Neural progenitor cell (in vitro differentiated cells): ENCODE data around the gene FHOD3. TPM values are rescaled to one million over a fixed set of nuclear protein-coding genes. Genes with fewer than 3 reads are reported as not detected.

Source experiments
- DNase-seq: peaks from one replicate; pipeline ENCODE4 v3.0.0-alpha.2; 2016; ENCODE audit warnings: low spot score
- H2AFZ ChIP-seq: fragments of 200-600 bp; sonication (generic); replicated peaks from 2 replicates; pipeline ENCODE4 v1.6.1; 2016; ENCODE audit warnings: antibody characterized with exemption
- H3F3A ChIP-seq: fragments of 200-600 bp; sonication (generic); 2 replicates; pipeline ENCODE4 v1.6.1; 2016; ENCODE audit warnings: antibody characterized with exemption, low read depth
- H3K27ac ChIP-seq: fragments of 200-600 bp; sonication (generic); 2 replicates; pipeline ENCODE4 v1.5.1; 2016; ENCODE audit warnings: mild to moderate bottlenecking
- H3K27me3 ChIP-seq: fragments of 200-600 bp; sonication (generic); 2 replicates; pipeline ENCODE4 v1.6.1; 2016; ENCODE audit warnings: mild to moderate bottlenecking, moderate library complexity
- H3K36me3 ChIP-seq: fragments of 200-600 bp; sonication (generic); 2 replicates; pipeline ENCODE4 v1.5.1; 2016
- H3K4me1 ChIP-seq: fragments of 200-600 bp; sonication (generic); 2 replicates; pipeline ENCODE4 v1.6.1; 2016; ENCODE audit warnings: mixed run types
- H3K4me2 ChIP-seq: fragments of 200-600 bp; sonication (generic); 2 replicates; pipeline ENCODE4 v1.6.1; 2016
- H3K4me3 ChIP-seq: fragments of 200-600 bp; sonication (generic); 2 replicates; pipeline ENCODE4 v1.5.1; 2016
- H3K79me2 ChIP-seq: fragments of 200-600 bp; sonication (generic); 2 replicates; pipeline ENCODE4 v1.6.1; 2016; ENCODE audit warnings: low read depth
- H3K9ac ChIP-seq: fragments of 200-600 bp; sonication (generic); 2 replicates; pipeline ENCODE4 v1.6.1; 2016
- H3K9me3 ChIP-seq: fragments of 200-600 bp; sonication (generic); 2 replicates; pipeline ENCODE4 v1.5.1; 2016; ENCODE audit warnings: low read depth
- H4K20me1 ChIP-seq: fragments of 200-600 bp; sonication (generic); 2 replicates; pipeline ENCODE4 v1.6.1; 2016; ENCODE audit warnings: low read depth
- H3K27ac Mint-ChIP-seq: 3 replicates; pipeline ENCODE4 v1.8.0; 2021; ENCODE audit warnings: mixed read lengths
- H3K27me3 Mint-ChIP-seq: 2 replicates; pipeline ENCODE4 v1.8.0; 2022; ENCODE audit warnings: low read depth, mild to moderate bottlenecking, inconsistent platforms, moderate library complexity, mixed read lengths; ENCODE audit not compliant: insufficient read depth
- H3K36me3 Mint-ChIP-seq: 3 replicates; pipeline ENCODE4 v1.8.0; 2021; ENCODE audit warnings: mixed read lengths
- H3K4me1 Mint-ChIP-seq: 3 replicates; pipeline ENCODE4 v1.8.0; 2021; ENCODE audit warnings: mixed read lengths
- H3K4me3 Mint-ChIP-seq: 3 replicates; pipeline ENCODE4 v1.8.0; 2021; ENCODE audit warnings: mild to moderate bottlenecking, moderate library complexity, mixed read lengths
- H3K9me3 Mint-ChIP-seq: 3 replicates; pipeline ENCODE4 v1.8.0; 2020; ENCODE audit warnings: mixed read lengths
- CTCF ChIP-seq: fragments of 200-600 bp; sonication (generic); IDR thresholded peaks from 2 replicates; pipeline ENCODE4 v1.5.1; 2017; ENCODE audit warnings: antibody characterized with exemption, mild to moderate bottlenecking
- EZH2 ChIP-seq: fragments of 200-600 bp; sonication (generic); IDR thresholded peaks from 2 replicates; pipeline ENCODE4 v1.6.1; 2017; ENCODE audit warnings: antibody characterized with exemption, mild to moderate bottlenecking, moderate library complexity
- EZH2phosphoT487 ChIP-seq: fragments of 200-600 bp; sonication (generic); IDR thresholded peaks from 2 replicates; pipeline ENCODE4 v1.6.1; 2017; ENCODE audit warnings: antibody characterized with exemption
- total RNA-seq: library from RNA; depleted of rRNA; stranded (reverse); fragments of >200 nt; gene quantifications from 2 replicates; pipeline ENCODE4 v1.2.3, GENCODE V29; 2015; ENCODE audit warnings: low replicate concordance

Gene FHOD3
- total RNA-seq, 1 donor from 2014 or later: 69.7 TPM

- no peaks in the 10 kb centered on the region for H4K20me1 ChIP-seq
- H3K27ac Mint-ChIP-seq: no peak overlapping the region
- peaks cover 5% of the 10 kb centered on the region for H3K27me3 Mint-ChIP-seq
- no peak overlapping the region for H3K4me3 Mint-ChIP-seq
- peaks cover 16% of the 10 kb centered on the region for H3K4me1 Mint-ChIP-seq
- TF ChIP-seq EZH2phosphoT487 (no peak), CTCF (no peak), EZH2 (no peak)
- no peak for DNase-seq
- H3K27ac ChIP-seq: no peak overlapping the region
- H3K79me2 ChIP-seq: no peaks in the 10 kb centered on the region
- no peaks in the 10 kb centered on the region for H3K9me3 ChIP-seq
- peaks cover 14% of the 10 kb centered on the region for H3K4me1 ChIP-seq
- H3K4me3 ChIP-seq: no peak overlapping the region
- no peaks in the 10 kb centered on the region for H3K27me3 ChIP-seq
- no peaks in the 10 kb centered on the region for H3F3A ChIP-seq
- no peaks in the 10 kb centered on the region for H3K9me3 Mint-ChIP-seq
- no peak overlapping the region for H2AFZ ChIP-seq
- no peak overlapping the region for H3K9ac ChIP-seq
- H3K4me2 ChIP-seq: no peak overlapping the region
- no peaks in the 10 kb centered on the region for H3K36me3 ChIP-seq
- H3K36me3 Mint-ChIP-seq: peaks cover 36% of the 10 kb centered on the region
Measured at GRCh38 chr18:36630917-36631316, 333.4 kb downstream of the FHOD3 start.

GRCh38 chr18:36633961-36634412, 336.5 kb downstream of the FHOD3 start:
- no peak overlapping the region for H3K4me2 ChIP-seq
- no peak overlapping the region for H3K27ac Mint-ChIP-seq

GRCh38 chr18:36634573-36635216, 337.2 kb downstream of the FHOD3 start:
- Mint-ChIP-seq H3K4me3 (no peak overlapping the region), H3K36me3 (peaks cover 16% of the 10 kb centered on the region), H3K27me3 (peaks cover 2% of the 10 kb centered on the region), H3K9me3 (no peaks in the 10 kb centered on the region), H3K27ac (peak overlapping the region; percentile 16), H3K4me1 (peaks cover 16% of the 10 kb centered on the region)
- Histone ChIP-seq H3K4me1 (peaks cover 14% of the 10 kb centered on the region), H3F3A (no peaks in the 10 kb centered on the region), H3K9ac (no peak overlapping the region), H3K27ac (no peak overlapping the region), H3K36me3 (no peaks in the 10 kb centered on the region), H2AFZ (no peak overlapping the region), H3K27me3 (no peaks in the 10 kb centered on the region), H4K20me1 (no peaks in the 10 kb centered on the region), H3K4me2 (no peak overlapping the region), H3K4me3 (no peak overlapping the region), H3K79me2 (no peaks in the 10 kb centered on the region), H3K9me3 (no peaks in the 10 kb centered on the region)
- DNase-seq: no peak
- TF ChIP-seq EZH2phosphoT487: no peak
- TF ChIP-seq CTCF: no peak
- TF ChIP-seq EZH2: no peak

More at GRCh38 chr18:36633961-36634412, 336.5 kb downstream of the FHOD3 start:
- Histone ChIP-seq H3K79me2 (no peaks in the 10 kb centered on the region), H3K36me3 (no peaks in the 10 kb centered on the region), H3K4me3 (no peak overlapping the region), H3K27me3 (no peaks in the 10 kb centered on the region), H3K9me3 (no peaks in the 10 kb centered on the region), H3K4me1 (peaks cover 14% of the 10 kb centered on the region), H3K27ac (no peak overlapping the region), H4K20me1 (no peaks in the 10 kb centered on the region), H3K9ac (no peak overlapping the region), H3F3A (no peaks in the 10 kb centered on the region), H2AFZ (no peak overlapping the region)
- H3K27me3 Mint-ChIP-seq: peaks cover 3% of the 10 kb centered on the region
- H3K36me3 Mint-ChIP-seq: peaks cover 20% of the 10 kb centered on the region
- DNase-seq: no peak
- peaks cover 16% of the 10 kb centered on the region for H3K4me1 Mint-ChIP-seq
- H3K4me3 Mint-ChIP-seq: no peak overlapping the region
- TF ChIP-seq EZH2phosphoT487: no peak
- TF ChIP-seq EZH2: no peak
- TF ChIP-seq CTCF: no peak
- no peaks in the 10 kb centered on the region for H3K9me3 Mint-ChIP-seq
